ENCODE results near the gene DCDC2. TPM values are rescaled to one million over a fixed set of nuclear protein-coding genes. Genes with fewer than 3 reads are reported as not detected.

Gene DCDC2
- total RNA-seq, 3 donors from 2014 or later, result 0.44 to 3.2 (median 2.6) TPM

DNA sequence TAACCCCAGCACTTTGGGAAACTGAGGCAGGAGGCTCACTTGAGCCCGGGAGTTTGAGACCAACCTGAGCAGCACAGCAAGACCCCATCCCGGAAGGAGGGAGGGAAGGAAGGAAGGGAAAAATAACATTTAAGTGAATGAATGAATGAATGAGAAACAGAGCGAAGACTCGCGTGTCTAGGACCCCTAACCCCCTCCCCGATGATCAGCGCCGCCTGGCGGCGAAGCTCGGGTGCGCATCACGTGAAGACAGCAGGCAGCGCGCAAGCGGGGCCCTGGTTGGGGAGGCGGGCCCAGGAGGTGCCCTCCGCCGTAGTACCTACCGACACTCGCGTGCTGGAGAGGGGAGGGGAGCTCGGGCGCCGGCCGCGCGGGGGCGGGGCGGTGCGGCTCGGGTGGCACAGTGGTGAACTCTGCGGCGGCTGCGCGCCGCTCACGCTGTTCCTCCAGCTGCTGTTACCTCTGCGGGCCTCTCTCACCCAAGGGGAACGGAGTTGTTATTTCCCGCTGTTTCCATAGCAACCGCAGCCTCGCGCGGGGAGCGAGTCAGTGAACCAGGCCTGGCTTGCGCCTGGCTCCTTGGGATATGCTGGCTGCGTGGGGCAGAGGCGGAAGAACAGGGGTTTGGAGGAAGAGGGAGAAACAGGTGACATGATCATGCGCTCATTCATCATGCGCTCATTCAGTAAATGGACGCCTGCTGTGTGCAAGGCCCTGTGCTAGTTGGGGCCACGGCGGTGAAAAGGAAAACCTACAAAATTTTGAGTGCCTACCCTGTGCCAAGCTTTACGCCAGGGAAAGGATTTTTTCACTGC lies 2.0 kb upstream of the DCDC2 start:
- no peak overlapping the region for H3K4me3 ChIP-seq
- intact Hi-C loops (cut with DNase I, micrococcal nuclease), result no loop called here
- TF ChIP-seq, protein P1, sequence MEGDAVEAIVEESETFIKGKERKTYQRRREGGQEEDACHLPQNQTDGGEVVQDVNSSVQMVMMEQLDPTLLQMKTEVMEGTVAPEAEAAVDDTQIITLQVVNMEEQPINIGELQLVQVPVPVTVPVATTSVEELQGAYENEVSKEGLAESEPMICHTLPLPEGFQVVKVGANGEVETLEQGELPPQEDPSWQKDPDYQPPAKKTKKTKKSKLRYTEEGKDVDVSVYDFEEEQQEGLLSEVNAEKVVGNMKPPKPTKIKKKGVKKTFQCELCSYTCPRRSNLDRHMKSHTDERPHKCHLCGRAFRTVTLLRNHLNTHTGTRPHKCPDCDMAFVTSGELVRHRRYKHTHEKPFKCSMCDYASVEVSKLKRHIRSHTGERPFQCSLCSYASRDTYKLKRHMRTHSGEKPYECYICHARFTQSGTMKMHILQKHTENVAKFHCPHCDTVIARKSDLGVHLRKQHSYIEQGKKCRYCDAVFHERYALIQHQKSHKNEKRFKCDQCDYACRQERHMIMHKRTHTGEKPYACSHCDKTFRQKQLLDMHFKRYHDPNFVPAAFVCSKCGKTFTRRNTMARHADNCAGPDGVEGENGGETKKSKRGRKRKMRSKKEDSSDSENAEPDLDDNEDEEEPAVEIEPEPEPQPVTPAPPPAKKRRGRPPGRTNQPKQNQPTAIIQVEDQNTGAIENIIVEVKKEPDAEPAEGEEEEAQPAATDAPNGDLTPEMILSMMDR (IDR thresholded peaks at IDR 0.05), result peak; percentile 59
- H3K36me3 ChIP-seq (ENCODE audit: low read depth), result no peaks in the 10 kb centered on the region
- DNase-seq (peak; percentile 74 to 84 (median 83)), ATAC-seq (peak; percentile 91)
- peaks cover 9% of the 10 kb centered on the region for H3K4me1 ChIP-seq (ENCODE audit: low read depth)
- H3K9me3 ChIP-seq, result no peaks in the 10 kb centered on the region

DNA sequence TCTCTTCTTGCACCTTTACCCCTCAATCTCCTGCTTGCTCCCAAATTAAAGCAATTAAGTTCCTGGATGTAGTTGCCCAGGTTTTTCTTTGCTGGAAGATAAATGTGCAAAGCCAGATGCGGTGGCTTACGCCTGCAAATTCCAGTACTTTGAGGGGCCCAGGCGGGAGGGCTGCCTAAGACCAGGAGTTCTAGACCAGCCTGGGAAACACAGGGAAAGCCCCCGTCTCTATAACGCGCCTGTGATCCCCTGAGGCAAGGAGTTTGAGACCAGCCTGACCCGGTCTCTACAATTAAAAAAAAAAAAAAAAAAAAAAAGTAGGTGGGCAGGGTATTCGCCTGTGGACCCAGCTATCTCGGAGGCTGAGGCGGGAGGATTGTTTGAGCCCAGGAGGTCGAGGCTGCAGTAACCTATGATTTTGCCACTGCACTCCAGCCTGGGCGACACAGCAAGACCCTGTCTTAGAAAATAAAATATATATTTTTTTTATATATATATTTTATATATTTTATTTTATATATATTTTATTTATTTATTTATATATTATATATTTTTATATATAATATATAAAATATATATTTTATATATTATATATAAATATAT lies 461 bp upstream of the DCDC2 start:
- Histone ChIP-seq H3K36me3 (ENCODE audit: low read depth) (no peaks in the 10 kb centered on the region), H3K4me3 (no peak overlapping the region), H3K4me1 (ENCODE audit: low read depth) (peaks cover 9% of the 10 kb centered on the region), H3K9me3 (no peaks in the 10 kb centered on the region)
- TF ChIP-seq, protein P1 (IDR thresholded peaks at IDR 0.05), result no peak
- intact Hi-C loops (cut with DNase I, micrococcal nuclease), result no loop called here
- DNase-seq, result peak in 2 of 3 donors; percentile 5 to 21
- ATAC-seq, result no peak

DNA sequence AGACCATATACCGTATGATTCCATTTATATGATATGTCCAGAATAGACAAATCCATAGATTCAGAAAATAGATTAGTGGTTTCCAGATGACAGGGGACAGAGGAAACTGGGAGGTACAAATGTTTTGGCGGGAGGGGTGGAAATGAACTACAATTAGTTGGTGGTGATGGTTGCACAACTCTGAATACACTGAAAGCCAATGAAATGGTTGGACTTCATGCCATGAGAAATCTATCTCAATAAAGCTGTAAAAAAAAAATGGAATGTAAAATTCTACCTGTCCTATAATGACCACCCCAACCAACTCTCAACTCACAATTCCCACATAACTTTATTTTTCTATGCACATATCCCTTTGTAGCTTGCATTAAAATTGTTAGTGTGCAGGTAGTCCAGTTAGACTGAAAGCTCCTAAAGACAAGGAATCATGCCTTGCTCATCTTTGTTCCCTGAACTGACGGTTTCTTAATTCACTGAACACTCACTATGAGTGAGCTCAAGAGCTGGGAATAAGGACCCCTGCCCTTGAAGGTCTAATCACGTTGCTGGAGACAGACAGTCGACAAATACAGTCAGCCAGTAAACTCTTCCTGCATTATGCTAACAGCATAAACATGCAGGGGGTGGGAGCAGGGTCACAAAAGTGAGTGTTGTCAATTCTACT lies 1.4 kb downstream of the DCDC2 start:
- intact Hi-C loops (cut with DNase I, micrococcal nuclease), result no loop called here
- Histone ChIP-seq H3K9me3 (no peaks in the 10 kb centered on the region), H3K4me3 (no peak overlapping the region), H3K36me3 (ENCODE audit: low read depth) (no peaks in the 10 kb centered on the region), H3K4me1 (ENCODE audit: low read depth) (peaks cover 9% of the 10 kb centered on the region)
- ATAC-seq, result no peak
- TF ChIP-seq, protein P1 (IDR thresholded peaks at IDR 0.05), result no peak
- DNase-seq, result no peak

DNA sequence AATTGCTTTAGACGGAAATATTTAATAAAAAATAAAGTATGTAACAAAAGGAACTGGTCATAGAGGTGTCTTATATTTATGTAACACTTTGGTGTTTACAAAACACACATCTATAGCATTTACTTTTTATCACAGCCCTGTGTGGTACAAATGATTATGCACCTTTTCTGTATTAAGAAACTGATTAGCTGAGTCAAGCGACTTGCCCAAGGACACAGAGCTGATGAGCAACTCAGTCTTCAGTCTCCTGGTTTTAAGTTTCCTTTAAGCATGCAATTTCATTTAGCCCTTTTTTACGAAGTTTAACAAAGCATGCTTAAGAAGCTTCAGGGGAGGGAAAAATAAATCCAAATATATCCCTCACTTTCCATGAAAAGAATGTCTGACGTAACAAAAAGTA lies 2.5 kb downstream of the DCDC2 start:
- Histone ChIP-seq H3K4me3 (no peak overlapping the region), H3K9me3 (no peaks in the 10 kb centered on the region), H3K4me1 (ENCODE audit: low read depth) (peaks cover 9% of the 10 kb centered on the region), H3K36me3 (ENCODE audit: low read depth) (no peaks in the 10 kb centered on the region)
- ATAC-seq (no peak), DNase-seq (no peak)
- intact Hi-C loops (cut with DNase I, micrococcal nuclease), result no loop called here
- TF ChIP-seq, protein P1 (IDR thresholded peaks at IDR 0.05), result no peak

DNA sequence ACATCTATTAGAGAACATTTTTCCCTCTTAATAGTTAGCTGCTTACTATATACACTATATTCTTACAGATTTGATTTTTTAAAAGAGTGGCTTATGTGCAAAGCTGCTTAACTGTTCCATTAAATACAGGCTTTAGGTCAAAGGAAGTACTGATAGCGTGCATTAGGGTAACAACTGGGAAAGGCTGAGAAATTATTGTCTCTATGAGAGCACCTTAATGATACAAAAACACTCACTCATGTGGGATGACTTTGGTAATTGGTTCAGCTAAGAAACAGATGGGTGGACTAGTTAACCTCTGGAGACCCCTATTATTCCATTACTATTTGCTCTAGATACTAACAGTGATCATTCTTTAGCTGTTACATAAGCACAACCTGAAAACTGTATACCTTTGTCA lies 4.0 kb downstream of the DCDC2 start:
- TF ChIP-seq, protein P1 (IDR thresholded peaks at IDR 0.05), result no peak
- ATAC-seq (no peak), DNase-seq (no peak)
- Histone ChIP-seq H3K4me1 (ENCODE audit: low read depth) (peaks cover 9% of the 10 kb centered on the region), H3K36me3 (ENCODE audit: low read depth) (no peaks in the 10 kb centered on the region), H3K4me3 (no peak overlapping the region), H3K9me3 (no peaks in the 10 kb centered on the region)
- intact Hi-C loops (cut with DNase I, micrococcal nuclease), result no loop called here
